Measurements from ENCODE around the gene PPM1L. TPM values are rescaled to one million over a fixed set of nuclear protein-coding genes. Genes with fewer than 3 reads are reported as not detected.

PPM1L gene
- total RNA-seq, 1 experiment from 2014 or later, result 3.2 TPM

DNA sequence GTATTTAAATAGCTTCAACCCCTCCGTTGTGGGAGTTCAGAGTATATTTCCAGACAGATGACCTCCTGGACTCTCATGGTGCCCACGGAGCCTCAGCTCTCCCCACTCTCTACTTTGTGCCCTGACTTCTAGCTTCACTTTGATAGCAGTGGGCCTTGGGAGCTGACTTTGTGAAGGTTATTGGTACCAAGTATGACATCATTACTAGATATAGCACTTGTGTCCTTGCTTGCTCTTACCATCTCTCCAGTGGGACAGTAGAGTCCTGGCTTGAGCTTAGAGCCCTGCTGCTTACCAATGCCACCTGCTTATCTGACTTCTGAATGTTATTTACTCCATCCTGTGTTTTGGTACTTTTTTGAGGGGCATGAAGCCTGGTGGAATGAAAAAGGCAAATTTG lies 53.4 kb downstream of the PPM1L start:
- no peaks in the 10 kb centered on the region for H3K36me3 ChIP-seq (replicated peaks; ENCODE audit: control insufficient read depth, insufficient read depth, low read length)

DNA sequence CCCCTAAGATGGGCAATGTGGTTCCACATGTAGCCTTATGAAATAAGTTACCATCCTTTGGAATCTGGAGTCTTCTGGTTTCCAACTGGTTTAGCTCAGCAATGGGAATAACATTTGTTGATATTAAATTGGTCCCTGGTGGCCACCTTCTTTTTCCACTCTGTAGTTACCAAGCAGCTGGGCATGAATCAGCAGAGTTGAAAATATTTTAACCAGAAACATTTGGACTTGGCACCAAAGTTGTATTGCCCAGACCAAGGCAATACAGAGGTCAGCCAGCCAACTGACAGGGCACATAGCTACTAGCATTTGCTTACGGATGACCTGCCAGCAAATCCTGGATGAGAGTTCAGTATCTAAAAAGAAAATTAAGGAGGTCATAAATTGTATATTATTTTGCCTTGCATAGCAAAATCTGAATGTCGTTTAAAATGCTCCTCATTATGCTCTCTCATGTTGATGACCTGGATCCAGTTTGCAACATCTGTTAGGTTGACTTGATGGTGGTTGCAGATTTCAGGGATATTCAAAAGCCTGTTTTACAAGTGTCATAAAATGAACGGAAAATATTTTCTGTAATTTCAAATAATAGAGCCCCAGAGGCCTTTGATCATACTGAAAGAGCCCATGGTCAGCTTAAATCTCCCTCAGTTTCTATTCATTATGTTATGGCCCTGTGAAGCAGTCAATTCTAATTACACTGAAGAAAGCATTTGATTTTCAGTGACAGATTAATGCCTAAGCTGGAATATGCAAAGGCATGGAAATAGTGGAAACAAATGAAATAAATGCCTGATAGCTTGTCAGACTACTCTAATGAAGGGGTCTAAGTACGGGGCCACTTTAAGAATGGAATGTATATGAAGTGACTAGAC lies 54.6 kb downstream of the PPM1L start:
- no peak for DNase-seq
- no peaks in the 10 kb centered on the region for H3K36me3 ChIP-seq (replicated peaks; ENCODE audit: control insufficient read depth, insufficient read depth, low read length)

More for the DNA sequence above, 53.4 kb downstream of the PPM1L start:
- Histone ChIP-seq H3K4me3 (ENCODE audit: insufficient read depth, low read depth, low read length) (no peak overlapping the region), H3K27me3 (ENCODE audit: control insufficient read depth, insufficient read depth, low read length) (no peaks in the 10 kb centered on the region)
- no peak for DNase-seq

GRCh38 chr3:160811237-160811548 lies 55.2 kb downstream of the PPM1L start:
- DNase-seq, result no peak
- H3K27me3 ChIP-seq (ENCODE audit: control insufficient read depth, insufficient read depth, low read length), result no peaks in the 10 kb centered on the region
- no peak overlapping the region for H3K4me3 ChIP-seq (ENCODE audit: insufficient read depth, low read depth, low read length)
- H3K36me3 ChIP-seq (replicated peaks; ENCODE audit: control insufficient read depth, insufficient read depth, low read length), result no peaks in the 10 kb centered on the region

More for the DNA sequence above, 54.6 kb downstream of the PPM1L start:
- no peaks in the 10 kb centered on the region for H3K27me3 ChIP-seq (ENCODE audit: control insufficient read depth, insufficient read depth, low read length)
- no peak overlapping the region for H3K4me3 ChIP-seq (ENCODE audit: insufficient read depth, low read depth, low read length)

GRCh38 chr3:160812304-160812703 lies 56.3 kb downstream of the PPM1L start:
- no peaks in the 10 kb centered on the region for H3K27me3 ChIP-seq (ENCODE audit: control insufficient read depth, insufficient read depth, low read length)
- no peak for DNase-seq

GRCh38 chr3:160815280-160815679 lies 59.2 kb downstream of the PPM1L start:
- Histone ChIP-seq H3K27me3 (ENCODE audit: control insufficient read depth, insufficient read depth, low read length) (no peaks in the 10 kb centered on the region), H3K36me3 (replicated peaks; ENCODE audit: control insufficient read depth, insufficient read depth, low read length) (no peaks in the 10 kb centered on the region), H3K4me3 (ENCODE audit: insufficient read depth, low read depth, low read length) (no peak overlapping the region)
- peak; percentile 13 for DNase-seq

More at GRCh38 chr3:160812304-160812703, 56.3 kb downstream of the PPM1L start:
- no peaks in the 10 kb centered on the region for H3K36me3 ChIP-seq (replicated peaks; ENCODE audit: control insufficient read depth, insufficient read depth, low read length)
- no peak overlapping the region for H3K4me3 ChIP-seq (ENCODE audit: insufficient read depth, low read depth, low read length)

GRCh38 chr3:160820022-160820421 lies 64.0 kb downstream of the PPM1L start:
- H3K27me3 ChIP-seq (ENCODE audit: control insufficient read depth, insufficient read depth, low read length), result no peaks in the 10 kb centered on the region
- H3K36me3 ChIP-seq (replicated peaks; ENCODE audit: control insufficient read depth, insufficient read depth, low read length), result no peaks in the 10 kb centered on the region
- H3K4me3 ChIP-seq (ENCODE audit: insufficient read depth, low read depth, low read length), result no peak overlapping the region
- DNase-seq, result no peak

DNA sequence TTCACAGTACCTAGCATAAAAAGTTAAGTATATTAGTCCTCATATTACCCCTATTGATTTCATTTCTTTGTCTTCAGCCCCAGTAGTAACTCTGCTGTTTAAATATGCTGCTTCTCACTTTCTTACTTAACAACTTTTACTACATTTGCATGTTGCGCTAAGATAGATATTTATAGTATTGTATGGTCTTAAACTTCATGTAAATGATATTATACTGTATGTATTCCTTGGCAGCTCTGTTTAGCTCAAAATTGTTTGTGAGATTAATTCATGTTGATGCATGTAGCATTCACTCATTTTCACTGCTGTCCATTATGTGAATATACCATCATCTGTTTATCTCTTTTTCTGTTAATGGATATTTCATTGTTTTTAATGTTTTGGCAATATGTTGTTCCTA lies 64.4 kb downstream of the PPM1L start:
- H3K27me3 ChIP-seq (ENCODE audit: control insufficient read depth, insufficient read depth, low read length), result no peaks in the 10 kb centered on the region
- no peaks in the 10 kb centered on the region for H3K36me3 ChIP-seq (replicated peaks; ENCODE audit: control insufficient read depth, insufficient read depth, low read length)
- no peak for DNase-seq
- no peak overlapping the region for H3K4me3 ChIP-seq (ENCODE audit: insufficient read depth, low read depth, low read length)

DNA sequence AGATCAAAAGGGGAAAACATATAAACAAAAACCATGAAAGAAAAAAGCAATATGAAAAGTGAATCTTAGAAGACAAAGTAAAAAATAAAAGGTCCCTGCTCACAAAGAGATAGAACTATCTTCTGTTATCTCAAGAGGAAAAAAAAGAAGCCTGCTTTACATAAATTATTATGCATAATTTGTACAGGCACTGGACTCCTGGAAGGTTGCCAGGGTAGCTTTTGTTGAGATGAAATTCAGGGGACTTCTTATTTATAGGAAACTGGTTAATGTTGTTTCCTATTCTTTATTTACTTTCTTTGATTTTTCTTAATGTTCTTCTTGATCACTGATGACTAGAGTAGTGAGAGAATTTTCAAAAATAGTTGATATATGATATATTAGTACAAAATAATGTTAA lies 66.9 kb downstream of the PPM1L start:
- H3K4me3 ChIP-seq (ENCODE audit: insufficient read depth, low read depth, low read length), result no peak overlapping the region
- no peaks in the 10 kb centered on the region for H3K36me3 ChIP-seq (replicated peaks; ENCODE audit: control insufficient read depth, insufficient read depth, low read length)
- no peaks in the 10 kb centered on the region for H3K27me3 ChIP-seq (ENCODE audit: control insufficient read depth, insufficient read depth, low read length)
- DNase-seq, result no peak

GRCh38 chr3:160825311-160825800 lies 69.3 kb downstream of the PPM1L start:
- DNase-seq, result no peak
- Histone ChIP-seq H3K36me3 (replicated peaks; ENCODE audit: control insufficient read depth, insufficient read depth, low read length) (no peaks in the 10 kb centered on the region), H3K4me3 (ENCODE audit: insufficient read depth, low read depth, low read length) (no peak overlapping the region), H3K27me3 (ENCODE audit: control insufficient read depth, insufficient read depth, low read length) (no peaks in the 10 kb centered on the region)

DNA sequence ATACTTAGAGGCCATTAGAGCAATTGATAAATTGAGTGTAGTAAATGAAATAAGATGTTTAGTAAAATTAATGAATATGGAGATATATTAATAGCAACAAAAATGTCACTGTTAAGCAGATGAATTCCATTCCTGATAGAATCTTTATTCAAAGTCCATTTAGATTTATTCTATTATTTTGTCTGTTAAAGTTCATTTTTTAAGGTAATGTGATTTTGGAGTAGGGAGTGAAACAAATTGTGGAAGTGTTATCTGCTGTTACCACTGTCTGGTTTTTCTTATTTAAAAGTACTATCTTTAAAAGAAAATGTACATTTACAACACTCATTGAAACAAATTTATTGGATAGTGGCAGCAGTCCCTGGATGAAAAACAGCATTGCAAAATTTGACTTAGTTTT lies 70.4 kb downstream of the PPM1L start:
- H3K27me3 ChIP-seq (ENCODE audit: control insufficient read depth, insufficient read depth, low read length), result no peaks in the 10 kb centered on the region
- H3K4me3 ChIP-seq (ENCODE audit: insufficient read depth, low read depth, low read length), result no peak overlapping the region
- H3K36me3 ChIP-seq (replicated peaks; ENCODE audit: control insufficient read depth, insufficient read depth, low read length), result no peaks in the 10 kb centered on the region
- DNase-seq, result no peak

DNA sequence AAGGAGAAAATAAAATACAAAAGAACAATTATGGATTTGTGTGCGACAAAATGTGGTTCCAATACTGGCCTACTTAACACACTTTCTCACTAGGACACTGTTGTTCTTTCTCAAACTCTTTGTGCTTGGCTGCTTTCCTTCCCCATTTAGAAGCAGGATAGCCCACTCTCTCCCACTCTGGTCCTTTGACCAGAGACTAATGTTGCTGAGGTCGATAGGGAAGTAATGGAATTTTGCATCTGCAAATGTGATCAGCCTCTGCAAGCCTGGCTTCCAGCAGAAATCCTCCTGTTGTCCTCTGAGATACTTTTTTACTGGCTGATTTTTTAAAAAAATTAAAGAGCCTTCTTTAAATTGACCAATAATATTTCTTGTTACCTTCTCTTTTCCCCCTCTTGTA lies 71.0 kb downstream of the PPM1L start:
- Histone ChIP-seq H3K4me3 (ENCODE audit: insufficient read depth, low read depth, low read length) (no peak overlapping the region), H3K36me3 (replicated peaks; ENCODE audit: control insufficient read depth, insufficient read depth, low read length) (no peaks in the 10 kb centered on the region), H3K27me3 (ENCODE audit: control insufficient read depth, insufficient read depth, low read length) (no peaks in the 10 kb centered on the region)
- DNase-seq, result no peak

- DNase-seq, result no peak
- H3K27me3 ChIP-seq (ENCODE audit: control insufficient read depth, insufficient read depth, low read length), result no peaks in the 10 kb centered on the region
- H3K36me3 ChIP-seq (replicated peaks; ENCODE audit: control insufficient read depth, insufficient read depth, low read length), result no peaks in the 10 kb centered on the region
- H3K4me3 ChIP-seq (ENCODE audit: insufficient read depth, low read depth, low read length), result no peak overlapping the region
These were observed 71.5 kb downstream of the PPM1L start for GRCh38 chr3:160827516-160827915.

- H3K4me3 ChIP-seq (ENCODE audit: insufficient read depth, low read depth, low read length), result no peak overlapping the region
- no peaks in the 10 kb centered on the region for H3K27me3 ChIP-seq (ENCODE audit: control insufficient read depth, insufficient read depth, low read length)
- DNase-seq, result no peak
- H3K36me3 ChIP-seq (replicated peaks; ENCODE audit: control insufficient read depth, insufficient read depth, low read length), result no peaks in the 10 kb centered on the region
These were observed 72.8 kb downstream of the PPM1L start for GRCh38 chr3:160828880-160829279.

GRCh38 chr3:160829486-160830009 lies 73.5 kb downstream of the PPM1L start:
- no peak for DNase-seq
- no peak overlapping the region for H3K4me3 ChIP-seq (ENCODE audit: insufficient read depth, low read depth, low read length)
- no peaks in the 10 kb centered on the region for H3K27me3 ChIP-seq (ENCODE audit: control insufficient read depth, insufficient read depth, low read length)
- no peaks in the 10 kb centered on the region for H3K36me3 ChIP-seq (replicated peaks; ENCODE audit: control insufficient read depth, insufficient read depth, low read length)

- no peak for DNase-seq
- Histone ChIP-seq H3K27me3 (ENCODE audit: control insufficient read depth, insufficient read depth, low read length) (no peaks in the 10 kb centered on the region), H3K36me3 (replicated peaks; ENCODE audit: control insufficient read depth, insufficient read depth, low read length) (no peaks in the 10 kb centered on the region), H3K4me3 (ENCODE audit: insufficient read depth, low read depth, low read length) (no peak overlapping the region)
These were observed 74.8 kb downstream of the PPM1L start for GRCh38 chr3:160830796-160831195.
